Measurements from ENCODE around the gene TPGS1.
A peak's percentile ranks its signal among the peaks of the same experiment; 100 is the strongest.

TPGS1 gene

GRCh38 chr19:507286-508203 lies at the start of gene TPGS1:
TPGS1 (plus strand) TSS chr19:507497; CDS start chr19:507507, 10 bp downstream.
- peak; percentile 79 for DNase-seq (ENCODE audit: low read depth)

GRCh38 chr19:457636-458035 lies 49.7 kb upstream of the TPGS1 start:
- no peak for DNase-seq (ENCODE audit: low read depth)

GRCh38 chr19:458091-459042 lies 48.9 kb upstream of the TPGS1 start:
- DNase-seq (ENCODE audit: low read depth), result no peak

- DNase-seq (ENCODE audit: low read depth), result no peak
Observed at GRCh38 chr19:459724-460511, 47.4 kb upstream of the TPGS1 start.

GRCh38 chr19:460877-461720 lies 46.2 kb upstream of the TPGS1 start, which contains the start of gene SHC2:
SHC2 (minus strand) TSS chr19:461033; CDS start chr19:460996, 37 bp downstream.
- no peak for DNase-seq (ENCODE audit: low read depth)

- DNase-seq (ENCODE audit: low read depth), result no peak
Observed at GRCh38 chr19:461721-462551, 45.4 kb upstream of the TPGS1 start.

- no peak for DNase-seq (ENCODE audit: low read depth)
Observed at GRCh38 chr19:463483-464207, 43.7 kb upstream of the TPGS1 start.

GRCh38 chr19:464208-464545 lies 43.1 kb upstream of the TPGS1 start:
- no peak for DNase-seq (ENCODE audit: low read depth)

- DNase-seq (ENCODE audit: low read depth), result no peak
Observed at GRCh38 chr19:465056-465816, 42.1 kb upstream of the TPGS1 start.

GRCh38 chr19:467554-467953 lies 39.7 kb upstream of the TPGS1 start:
- no peak for DNase-seq (ENCODE audit: low read depth)

- DNase-seq (ENCODE audit: low read depth), result no peak
Observed at GRCh38 chr19:468587-469256, 38.6 kb upstream of the TPGS1 start.

- no peak for DNase-seq (ENCODE audit: low read depth)
Observed at GRCh38 chr19:469833-470232, 37.5 kb upstream of the TPGS1 start.

- DNase-seq (ENCODE audit: low read depth), result no peak
Observed at GRCh38 chr19:470701-471100, 36.6 kb upstream of the TPGS1 start.

GRCh38 chr19:472005-472858 lies 35.1 kb upstream of the TPGS1 start:
- DNase-seq (ENCODE audit: low read depth), result no peak

- DNase-seq (ENCODE audit: low read depth), result no peak
Observed at GRCh38 chr19:474126-475078, 32.9 kb upstream of the TPGS1 start.

GRCh38 chr19:475360-475759 lies 31.9 kb upstream of the TPGS1 start:
- no peak for DNase-seq (ENCODE audit: low read depth)

All from activated T-helper 9 cell treated with anti-CD3 and anti-CD28 coated beads, Interleukin-2, amount 50 U/mL, for 16 hours (primary cell).